ENCODE data around the gene EEFSEC.

EEFSEC gene

DNA sequence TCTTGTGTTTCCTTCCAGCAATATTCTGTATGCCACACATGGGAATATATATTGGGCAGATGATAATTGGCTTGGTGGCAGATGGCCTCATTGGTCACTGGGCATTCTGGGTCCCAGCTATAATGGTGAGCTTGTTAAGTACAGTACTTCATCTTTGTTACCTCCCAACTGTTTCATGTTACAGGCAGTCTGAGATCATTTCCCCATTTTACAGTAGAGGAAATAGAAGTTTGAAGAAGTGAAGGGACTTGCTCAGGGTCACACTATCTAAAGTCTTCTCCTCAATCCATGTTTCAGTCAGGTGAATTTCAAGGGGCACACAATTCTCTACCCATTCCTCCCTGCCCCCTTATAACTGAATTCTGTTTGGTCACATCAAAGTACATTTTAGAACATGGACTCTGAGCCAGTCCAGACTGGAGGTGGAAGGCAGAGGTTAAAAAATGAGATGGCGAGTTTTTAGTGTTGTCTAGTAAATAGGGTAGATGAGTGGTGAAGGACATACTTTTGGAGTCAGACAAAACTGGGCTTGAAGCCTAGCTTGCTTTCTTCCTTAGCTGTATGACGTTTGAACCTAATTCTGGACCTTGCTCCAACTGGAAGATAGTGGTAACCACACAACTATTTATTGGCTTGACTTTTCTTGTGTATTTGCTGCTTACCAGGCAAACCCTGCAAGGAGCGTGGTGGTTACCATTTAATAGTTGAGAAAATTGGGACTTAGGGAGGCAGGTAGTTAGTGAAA is 2.5 kb downstream of the EEFSEC start:
- Histone ChIP-seq H3K4me3 (ENCODE audit: low read depth in 1 of 2, low read length in 2 of 2) (no peak overlapping the region), H3K9me3 (ENCODE audit: low read length) (no peaks in the 10 kb centered on the region), H3K9ac (ENCODE audit: low read length) (no peak overlapping the region), H3K27me3 (ENCODE audit: control insufficient read depth in 1 of 2, insufficient read depth in 2 of 2, low read length in 2 of 2) (no peaks in the 10 kb centered on the region), H3K27ac (ENCODE audit: low read depth, low read length) (no peak overlapping the region), H3K4me1 (ENCODE audit: insufficient read depth, low read length) (peaks cover 7% of the 10 kb centered on the region), H3K36me3 (ENCODE audit: insufficient read depth, low read length) (no peaks in the 10 kb centered on the region)

- Histone ChIP-seq H3K36me3 (ENCODE audit: insufficient read depth, low read length) (peaks cover 8% of the 10 kb centered on the region), H3K9me3 (ENCODE audit: low read length) (no peaks in the 10 kb centered on the region), H3K4me1 (ENCODE audit: insufficient read depth, low read length) (no peaks in the 10 kb centered on the region), H3K4me3 (ENCODE audit: low read depth in 1 of 2, low read length in 2 of 2) (no peak overlapping the region), H3K9ac (ENCODE audit: low read length) (no peak overlapping the region), H3K27me3 (ENCODE audit: control insufficient read depth in 1 of 2, insufficient read depth in 2 of 2, low read length in 2 of 2) (no peaks in the 10 kb centered on the region), H3K27ac (ENCODE audit: low read depth, low read length) (no peak overlapping the region)
Measured at GRCh38 chr3:128160661-128161060, 7.4 kb downstream of the EEFSEC start.

DNA sequence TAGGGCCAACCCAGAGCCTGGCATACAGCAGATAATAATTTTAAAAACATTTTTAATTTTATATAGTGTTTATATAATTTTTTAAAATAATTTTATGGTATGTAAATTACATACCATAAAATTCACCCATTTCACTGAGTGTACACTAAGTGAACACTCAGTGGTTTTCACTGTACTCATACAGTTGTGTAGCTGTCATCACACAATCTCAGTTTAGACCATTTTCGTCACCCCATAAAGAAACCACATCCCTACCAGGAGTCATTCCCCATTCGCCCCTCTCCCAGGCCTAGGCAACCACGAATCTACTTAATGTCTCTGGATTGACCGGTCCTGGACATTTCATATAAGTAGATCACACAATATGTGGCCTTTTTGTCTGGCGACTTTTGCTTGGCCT is 10.2 kb downstream of the EEFSEC start:
- H3K4me1 ChIP-seq (ENCODE audit: insufficient read depth, low read length) = no peaks in the 10 kb centered on the region
- no peak overlapping the region for H3K4me3 ChIP-seq (ENCODE audit: low read depth in 1 of 2, low read length in 2 of 2)
- no peaks in the 10 kb centered on the region for H3K27me3 ChIP-seq (ENCODE audit: control insufficient read depth in 1 of 2, insufficient read depth in 2 of 2, low read length in 2 of 2)
- H3K9me3 ChIP-seq (ENCODE audit: low read length) = no peaks in the 10 kb centered on the region
- H3K36me3 ChIP-seq (ENCODE audit: insufficient read depth, low read length) = peaks cover 11% of the 10 kb centered on the region
- no peak overlapping the region for H3K27ac ChIP-seq (ENCODE audit: low read depth, low read length)
- no peak overlapping the region for H3K9ac ChIP-seq (ENCODE audit: low read length)

DNA sequence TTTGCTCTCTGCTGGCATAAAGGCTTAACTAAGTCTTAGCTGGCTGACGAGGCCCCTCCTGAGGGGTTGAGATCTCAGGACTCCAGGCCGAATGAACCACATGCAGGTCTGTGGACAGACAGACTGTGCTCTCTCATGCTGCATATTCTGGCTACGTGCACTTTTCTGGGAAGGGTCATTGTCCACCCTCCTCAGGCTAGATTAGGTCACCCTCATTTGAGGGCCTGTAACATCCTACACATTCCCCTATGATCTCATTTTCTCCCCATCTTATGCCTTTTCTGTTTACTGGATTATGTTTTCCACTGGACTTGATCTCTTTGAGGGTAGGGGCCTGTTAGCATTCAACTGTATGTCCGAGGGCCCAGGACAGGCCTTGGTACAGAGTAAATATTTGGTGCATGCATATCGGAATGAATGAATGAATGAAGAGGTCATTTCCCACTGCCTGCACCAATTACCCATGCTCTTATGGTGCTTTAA is 13.7 kb downstream of the EEFSEC start:
- peaks cover 11% of the 10 kb centered on the region for H3K36me3 ChIP-seq (ENCODE audit: insufficient read depth, low read length)
- no peak overlapping the region for H3K9ac ChIP-seq (ENCODE audit: low read length)
- H3K27me3 ChIP-seq (ENCODE audit: control insufficient read depth in 1 of 2, insufficient read depth in 2 of 2, low read length in 2 of 2) = no peaks in the 10 kb centered on the region
- no peak overlapping the region for H3K4me3 ChIP-seq (ENCODE audit: low read depth in 1 of 2, low read length in 2 of 2)
- no peaks in the 10 kb centered on the region for H3K4me1 ChIP-seq (ENCODE audit: insufficient read depth, low read length)
- no peak overlapping the region for H3K27ac ChIP-seq (ENCODE audit: low read depth, low read length)
- no peaks in the 10 kb centered on the region for H3K9me3 ChIP-seq (ENCODE audit: low read length)

DNA sequence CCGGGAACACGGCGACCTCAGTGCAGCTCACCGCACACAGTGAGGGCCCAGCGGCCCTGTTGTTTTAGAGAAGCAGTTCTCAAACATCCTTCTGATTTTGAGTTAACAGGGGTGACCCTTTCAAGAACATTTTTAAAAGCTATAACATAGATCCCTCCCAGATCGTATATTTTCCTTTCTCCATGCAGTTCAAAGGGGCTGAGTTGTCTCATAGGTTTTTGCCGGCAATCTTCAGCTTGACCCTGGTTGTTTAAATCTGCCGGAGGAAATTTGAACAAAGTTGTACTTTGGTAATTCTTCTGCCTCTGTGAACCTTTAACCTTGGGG is 14.3 kb downstream of the EEFSEC start:
- no peaks in the 10 kb centered on the region for H3K9me3 ChIP-seq (ENCODE audit: low read length)
- no peak overlapping the region for H3K27ac ChIP-seq (ENCODE audit: low read depth, low read length)
- no peaks in the 10 kb centered on the region for H3K27me3 ChIP-seq (ENCODE audit: control insufficient read depth in 1 of 2, insufficient read depth in 2 of 2, low read length in 2 of 2)
- no peaks in the 10 kb centered on the region for H3K4me1 ChIP-seq (ENCODE audit: insufficient read depth, low read length)
- peaks cover 5% of the 10 kb centered on the region for H3K36me3 ChIP-seq (ENCODE audit: insufficient read depth, low read length)
- H3K9ac ChIP-seq (ENCODE audit: low read length) = no peak overlapping the region
- H3K4me3 ChIP-seq (ENCODE audit: low read depth in 1 of 2, low read length in 2 of 2) = no peak overlapping the region

DNA sequence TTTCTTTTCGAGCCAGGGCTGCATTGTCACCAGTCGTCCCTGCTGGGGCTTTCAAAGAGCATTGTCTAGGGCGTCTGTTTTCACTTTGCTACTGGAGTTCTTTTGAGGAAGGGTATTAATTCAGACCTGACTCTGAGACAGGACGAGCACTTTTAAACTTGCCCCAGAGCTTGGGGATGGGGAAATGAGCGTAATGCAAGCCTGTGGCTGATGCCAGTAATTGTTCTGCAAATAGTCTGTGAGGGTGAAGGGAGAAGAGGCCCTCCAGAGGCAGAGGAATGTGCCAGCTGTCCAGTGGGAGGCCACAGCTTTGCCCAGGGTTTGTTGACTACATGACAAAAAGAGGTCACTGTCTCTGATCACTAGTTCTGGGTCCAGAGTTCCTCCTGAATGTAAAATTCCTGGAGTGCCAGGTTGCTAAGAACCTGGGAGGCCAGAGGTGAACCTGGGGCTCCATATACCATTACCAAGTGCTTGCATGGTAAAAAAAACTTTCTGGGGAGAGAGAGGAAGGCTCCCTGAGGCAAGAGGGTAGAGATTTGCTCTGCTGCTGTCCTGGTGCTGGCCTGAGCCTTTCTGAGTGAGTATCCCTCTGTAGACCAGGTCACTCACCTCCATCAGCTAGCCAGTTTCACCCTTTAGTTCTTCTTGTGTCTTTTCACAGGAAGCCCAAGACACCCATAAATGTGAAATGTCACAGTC is 14.8 kb downstream of the EEFSEC start:
- no peaks in the 10 kb centered on the region for H3K27me3 ChIP-seq (ENCODE audit: control insufficient read depth in 1 of 2, insufficient read depth in 2 of 2, low read length in 2 of 2)
- H3K9me3 ChIP-seq (ENCODE audit: low read length) = no peaks in the 10 kb centered on the region
- H3K36me3 ChIP-seq (ENCODE audit: insufficient read depth, low read length) = peaks cover 3% of the 10 kb centered on the region
- H3K27ac ChIP-seq (ENCODE audit: low read depth, low read length) = no peak overlapping the region
- H3K4me1 ChIP-seq (ENCODE audit: insufficient read depth, low read length) = no peaks in the 10 kb centered on the region
- no peak overlapping the region for H3K9ac ChIP-seq (ENCODE audit: low read length)
- H3K4me3 ChIP-seq (ENCODE audit: low read depth in 1 of 2, low read length in 2 of 2) = no peak overlapping the region

GRCh38 chr3:128168836-128169235 is 15.6 kb downstream of the EEFSEC start:
- Histone ChIP-seq H3K36me3 (ENCODE audit: insufficient read depth, low read length) (peaks cover 3% of the 10 kb centered on the region), H3K4me1 (ENCODE audit: insufficient read depth, low read length) (no peaks in the 10 kb centered on the region), H3K9me3 (ENCODE audit: low read length) (no peaks in the 10 kb centered on the region), H3K9ac (ENCODE audit: low read length) (no peak overlapping the region), H3K27me3 (ENCODE audit: control insufficient read depth in 1 of 2, insufficient read depth in 2 of 2, low read length in 2 of 2) (no peaks in the 10 kb centered on the region), H3K4me3 (ENCODE audit: low read depth in 1 of 2, low read length in 2 of 2) (no peak overlapping the region), H3K27ac (ENCODE audit: low read depth, low read length) (no peak overlapping the region)

GRCh38 chr3:128170866-128171516 is 17.7 kb downstream of the EEFSEC start:
- no peak overlapping the region for H3K9ac ChIP-seq (ENCODE audit: low read length)
- H3K36me3 ChIP-seq (ENCODE audit: insufficient read depth, low read length) = peaks cover 3% of the 10 kb centered on the region
- no peak overlapping the region for H3K27ac ChIP-seq (ENCODE audit: low read depth, low read length)
- H3K27me3 ChIP-seq (ENCODE audit: control insufficient read depth in 1 of 2, insufficient read depth in 2 of 2, low read length in 2 of 2) = no peaks in the 10 kb centered on the region
- no peak overlapping the region for H3K4me3 ChIP-seq (ENCODE audit: low read depth in 1 of 2, low read length in 2 of 2)
- peaks cover 6% of the 10 kb centered on the region for H3K4me1 ChIP-seq (ENCODE audit: insufficient read depth, low read length)
- H3K9me3 ChIP-seq (ENCODE audit: low read length) = no peaks in the 10 kb centered on the region

DNA sequence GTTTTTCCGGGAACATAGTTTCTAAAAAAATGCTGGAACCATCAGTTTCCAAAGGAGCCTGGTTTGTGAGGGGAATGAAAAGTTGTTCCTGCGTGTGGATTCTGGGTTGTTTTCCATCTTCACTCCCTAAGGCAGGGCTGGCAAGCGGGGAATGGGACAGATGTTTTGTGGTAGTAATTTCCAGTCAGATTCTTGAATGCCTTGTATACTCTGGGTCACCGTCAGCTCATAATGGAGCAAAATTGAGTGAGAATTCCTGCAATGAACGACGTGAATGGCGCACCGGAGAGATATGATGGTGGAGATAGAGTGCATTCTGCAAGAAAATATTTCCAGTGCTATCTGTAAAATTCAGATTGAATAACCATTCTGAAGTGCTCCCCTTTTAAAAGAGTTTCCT is 19.9 kb downstream of the EEFSEC start:
- no peak overlapping the region for H3K9ac ChIP-seq (ENCODE audit: low read length)
- H3K4me1 ChIP-seq (ENCODE audit: insufficient read depth, low read length) = peaks cover 6% of the 10 kb centered on the region
- H3K4me3 ChIP-seq (ENCODE audit: low read depth in 1 of 2, low read length in 2 of 2) = no peak overlapping the region
- H3K36me3 ChIP-seq (ENCODE audit: insufficient read depth, low read length) = no peaks in the 10 kb centered on the region
- H3K27ac ChIP-seq (ENCODE audit: low read depth, low read length) = no peak overlapping the region
- H3K9me3 ChIP-seq (ENCODE audit: low read length) = no peaks in the 10 kb centered on the region
- H3K27me3 ChIP-seq (ENCODE audit: control insufficient read depth in 1 of 2, insufficient read depth in 2 of 2, low read length in 2 of 2) = no peaks in the 10 kb centered on the region

GRCh38 chr3:128173849-128174248 is 20.6 kb downstream of the EEFSEC start:
- no peak overlapping the region for H3K27ac ChIP-seq (ENCODE audit: low read depth, low read length)
- H3K4me1 ChIP-seq (ENCODE audit: insufficient read depth, low read length) = peaks cover 6% of the 10 kb centered on the region
- H3K36me3 ChIP-seq (ENCODE audit: insufficient read depth, low read length) = no peaks in the 10 kb centered on the region
- H3K27me3 ChIP-seq (ENCODE audit: control insufficient read depth in 1 of 2, insufficient read depth in 2 of 2, low read length in 2 of 2) = no peaks in the 10 kb centered on the region
- no peak overlapping the region for H3K4me3 ChIP-seq (ENCODE audit: low read depth in 1 of 2, low read length in 2 of 2)
- H3K9ac ChIP-seq (ENCODE audit: low read length) = no peak overlapping the region
- no peaks in the 10 kb centered on the region for H3K9me3 ChIP-seq (ENCODE audit: low read length)

DNA sequence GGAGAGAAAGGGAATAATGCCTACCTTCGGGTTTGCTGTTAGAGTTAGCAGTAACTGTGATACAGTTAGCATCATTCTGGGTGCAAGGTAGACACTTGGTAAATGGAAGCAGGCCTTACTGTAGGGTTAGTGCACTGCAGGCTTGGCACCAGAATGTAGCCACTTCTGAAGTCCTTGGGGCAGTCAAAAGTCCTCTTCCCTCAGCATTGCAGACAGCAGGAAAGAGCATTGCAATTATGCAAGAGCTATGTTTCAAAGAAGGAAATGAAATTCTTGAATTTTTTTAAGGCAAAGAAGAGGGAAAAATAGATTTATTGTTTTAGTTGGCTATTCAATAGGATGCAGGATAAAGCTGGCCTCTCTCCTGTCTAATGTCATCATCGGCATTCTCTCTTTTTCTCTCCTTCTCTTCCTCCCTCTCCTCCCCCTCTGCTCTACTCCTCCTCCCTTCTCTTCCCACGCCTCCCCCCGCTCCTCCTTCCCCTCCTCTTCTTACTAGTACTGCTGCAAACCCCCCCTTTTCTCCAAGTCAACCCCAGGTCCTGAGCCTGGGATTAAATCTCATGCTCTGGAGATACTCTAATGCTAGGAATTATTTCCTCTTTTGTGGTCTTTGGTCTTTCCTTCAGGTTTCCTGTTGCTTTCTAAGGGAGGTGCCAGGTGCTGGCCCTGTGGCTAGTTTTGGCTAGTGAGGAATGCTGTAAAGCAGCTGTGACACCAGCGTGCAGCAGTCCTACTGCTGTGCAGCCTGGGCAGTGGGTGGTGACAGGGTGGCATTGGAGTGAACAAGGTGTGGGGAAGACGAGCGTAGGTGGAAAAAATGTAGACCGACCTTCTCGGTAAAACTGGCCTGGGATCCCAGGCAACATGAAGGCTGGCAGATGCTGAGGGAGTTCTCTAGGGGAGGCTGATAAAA is 21.7 kb downstream of the EEFSEC start:
- H3K4me3 ChIP-seq (ENCODE audit: low read depth in 1 of 2, low read length in 2 of 2) = no peak overlapping the region
- H3K4me1 ChIP-seq (ENCODE audit: insufficient read depth, low read length) = peaks cover 6% of the 10 kb centered on the region
- no peak overlapping the region for H3K9ac ChIP-seq (ENCODE audit: low read length)
- no peaks in the 10 kb centered on the region for H3K36me3 ChIP-seq (ENCODE audit: insufficient read depth, low read length)
- no peaks in the 10 kb centered on the region for H3K9me3 ChIP-seq (ENCODE audit: low read length)
- H3K27me3 ChIP-seq (ENCODE audit: control insufficient read depth in 1 of 2, insufficient read depth in 2 of 2, low read length in 2 of 2) = no peaks in the 10 kb centered on the region
- H3K27ac ChIP-seq (ENCODE audit: low read depth, low read length) = no peak overlapping the region

Measured in muscle layer of colon (tissue), 2 donors.